Right forelimb (tissue), 1 donor: ENCODE results near the gene CHN1.

Experiments
- DNase-seq: peaks from one replicate; pipeline ENCODE4 v3.0.0-alpha.2; 2018

CHN1 gene

DNA sequence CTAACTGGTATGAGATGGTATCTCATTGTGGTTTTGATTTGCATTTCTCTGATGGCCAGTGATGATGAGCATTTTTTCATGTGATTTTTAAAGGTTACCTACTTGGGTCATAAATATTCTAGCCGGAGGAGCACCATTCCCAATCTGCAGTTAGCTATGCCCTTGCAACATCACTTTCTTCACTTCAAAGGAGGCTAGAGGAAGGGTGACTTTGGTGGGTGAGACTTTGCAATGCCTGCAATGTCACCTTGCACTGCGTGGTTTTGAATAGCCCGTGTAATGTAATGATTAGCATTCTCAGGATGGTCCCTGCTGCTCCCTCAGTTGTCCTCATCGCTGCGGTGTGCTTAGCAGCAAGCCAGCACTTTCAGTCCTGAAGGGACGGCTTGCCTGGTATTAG, 184.8 kb downstream of the CHN1 start:
- no peak for DNase-seq

DNA sequence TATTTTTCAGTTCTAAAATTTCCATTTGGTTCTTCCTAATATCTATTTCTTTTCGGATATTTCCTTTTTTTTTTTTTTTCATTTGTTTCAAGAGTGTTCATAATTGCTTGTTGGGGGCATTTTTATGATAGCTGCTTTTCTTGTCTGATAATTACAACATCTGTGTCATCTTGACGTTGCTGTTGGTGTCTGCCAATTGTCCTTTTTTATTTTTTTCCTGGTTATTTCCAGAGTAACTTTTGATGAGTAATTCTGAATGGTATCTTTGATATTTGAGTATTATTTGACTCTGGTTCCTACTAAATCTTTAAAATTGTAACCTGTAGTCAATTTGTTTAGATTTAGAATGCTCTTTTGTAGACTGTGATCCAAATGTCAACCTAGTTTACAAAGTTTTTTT, 189.7 kb downstream of the CHN1 start:
- DNase-seq = no peak

DNA sequence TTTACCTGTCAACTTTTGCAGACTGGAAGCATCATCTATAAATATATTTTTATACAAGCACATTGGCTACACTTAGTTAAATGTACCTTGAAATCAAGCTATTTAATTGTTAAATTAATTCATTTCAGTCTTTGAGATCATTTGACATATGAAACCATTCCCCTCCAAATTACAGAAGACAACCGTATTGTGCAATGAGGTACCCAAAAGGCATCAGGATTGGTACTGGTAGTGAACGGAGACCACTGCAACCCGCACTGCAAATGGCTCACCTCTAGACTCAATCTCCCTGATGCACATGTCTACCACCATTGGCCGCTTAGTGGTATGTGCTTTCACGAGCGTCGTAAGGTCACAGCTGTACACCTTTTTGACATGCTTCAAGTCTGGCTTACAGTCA, 193.1 kb downstream of the CHN1 start:
- DNase-seq = no peak

DNA sequence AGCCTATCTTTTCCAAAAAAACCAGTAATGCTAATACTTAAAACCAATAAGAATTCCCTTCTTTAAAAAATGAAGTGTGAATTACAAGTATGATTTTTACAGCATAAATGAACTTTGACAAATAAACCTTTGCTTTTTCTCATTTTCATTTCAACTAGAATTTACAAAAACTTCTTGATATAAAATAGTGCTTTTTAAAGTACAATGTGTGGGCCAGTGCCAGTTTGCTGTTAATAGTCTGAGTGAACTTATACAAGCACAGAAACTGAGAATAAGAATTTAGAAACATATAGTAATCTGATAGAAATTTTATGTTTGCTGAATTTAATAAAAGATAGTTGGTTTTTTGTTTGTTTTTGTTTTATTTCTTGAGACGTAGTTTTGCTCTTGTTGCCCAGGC, 197.2 kb downstream of the CHN1 start:
- DNase-seq = no peak

- DNase-seq = no peak
Observed at GRCh38 chr2:174805803-174806202, 199.4 kb downstream of the CHN1 start.

DNA sequence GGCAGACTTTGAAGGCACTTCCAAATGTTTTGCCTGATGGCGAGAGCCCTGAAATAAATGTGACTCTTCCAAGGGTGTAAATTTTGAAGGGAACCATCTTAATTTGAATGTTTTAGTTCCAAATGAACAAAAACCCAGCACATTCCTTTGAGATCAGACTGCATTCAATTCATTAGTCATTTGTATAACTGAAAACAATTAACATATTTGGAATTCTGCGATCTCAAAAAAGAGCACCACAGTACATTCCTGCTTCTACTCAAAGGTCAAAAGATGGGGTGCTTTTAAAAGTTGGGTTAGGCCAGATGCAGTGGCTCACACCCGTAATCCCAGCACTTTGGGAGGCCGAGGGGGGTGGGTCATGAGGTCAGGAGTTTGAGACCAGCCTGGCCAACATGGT, 202.7 kb downstream of the CHN1 start:
- DNase-seq = no peak

GRCh38 chr2:174800436-174801205, 204.6 kb downstream of the CHN1 start:
- no peak for DNase-seq

GRCh38 chr2:174798801-174799200, 206.4 kb downstream of the CHN1 start:
- DNase-seq = no peak

DNA sequence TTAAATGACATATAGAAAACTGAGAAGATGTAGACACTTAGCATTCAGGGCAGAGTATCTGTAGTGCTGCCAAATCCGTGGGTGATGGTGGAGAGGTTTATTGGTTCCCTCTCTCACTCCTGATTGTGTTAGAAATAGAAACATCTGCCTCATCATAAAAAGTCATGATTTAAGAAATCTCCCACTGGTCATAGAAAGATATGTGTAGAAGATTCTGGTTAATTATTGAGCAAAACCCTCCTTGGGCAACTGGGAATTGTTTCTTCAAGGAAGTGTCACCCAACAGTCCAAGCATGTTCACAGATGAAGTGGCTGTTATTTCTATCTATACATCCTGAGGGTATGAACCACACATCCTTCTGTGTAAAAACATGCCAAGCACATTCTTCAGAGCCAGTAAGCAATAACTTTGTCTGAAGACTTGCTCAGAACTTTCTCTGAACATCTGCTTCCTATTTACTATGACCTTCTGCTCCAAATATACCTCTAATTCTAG, 207.4 kb downstream of the CHN1 start:
- DNase-seq = no peak

DNA sequence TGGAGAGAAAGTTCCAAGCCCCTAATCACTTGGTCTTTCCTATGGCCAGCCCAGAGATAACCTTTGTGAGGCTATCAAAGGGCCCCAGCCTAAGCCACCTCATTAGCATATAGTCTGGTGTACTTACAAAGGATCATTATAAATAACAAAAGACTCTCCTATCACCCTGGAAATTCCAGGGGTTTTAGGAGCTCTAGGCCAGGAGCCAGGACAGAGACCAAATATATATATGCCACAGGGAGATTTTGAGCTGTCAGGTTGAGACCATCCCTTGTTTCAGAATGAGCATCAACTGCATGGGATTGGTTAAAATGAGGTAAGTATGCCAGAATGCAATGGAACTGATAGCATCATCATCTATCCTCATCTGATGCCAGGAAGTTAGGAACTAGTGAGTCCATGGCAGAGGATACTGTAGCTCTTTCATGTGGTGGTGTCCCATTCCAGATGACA, 208.8 kb downstream of the CHN1 start:
- DNase-seq = no peak

DNA sequence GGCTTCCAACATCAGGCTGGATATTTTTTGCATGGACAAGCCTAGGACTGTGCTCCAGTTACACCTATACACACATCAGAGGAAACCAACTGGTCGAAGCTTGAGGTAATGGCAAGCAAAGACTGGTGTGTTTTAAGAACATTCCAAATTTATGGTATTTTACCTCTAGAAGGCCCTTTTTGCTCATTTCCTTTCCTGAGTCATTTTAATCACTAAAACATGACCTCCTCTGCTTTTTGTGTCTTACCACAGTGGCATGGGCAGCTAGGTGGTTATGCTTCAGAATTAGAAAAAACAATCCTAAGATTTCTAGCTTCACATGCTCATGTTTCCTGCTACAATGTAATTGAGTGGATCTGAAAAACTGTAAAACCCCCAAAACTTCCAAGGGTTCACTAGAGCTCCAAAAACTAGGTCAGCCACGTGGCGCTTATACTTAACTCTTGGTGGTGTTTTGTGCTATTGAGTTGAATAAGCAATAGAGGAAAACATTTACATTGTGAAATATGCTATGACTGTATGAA, 210.3 kb downstream of the CHN1 start:
- DNase-seq = no peak

DNA sequence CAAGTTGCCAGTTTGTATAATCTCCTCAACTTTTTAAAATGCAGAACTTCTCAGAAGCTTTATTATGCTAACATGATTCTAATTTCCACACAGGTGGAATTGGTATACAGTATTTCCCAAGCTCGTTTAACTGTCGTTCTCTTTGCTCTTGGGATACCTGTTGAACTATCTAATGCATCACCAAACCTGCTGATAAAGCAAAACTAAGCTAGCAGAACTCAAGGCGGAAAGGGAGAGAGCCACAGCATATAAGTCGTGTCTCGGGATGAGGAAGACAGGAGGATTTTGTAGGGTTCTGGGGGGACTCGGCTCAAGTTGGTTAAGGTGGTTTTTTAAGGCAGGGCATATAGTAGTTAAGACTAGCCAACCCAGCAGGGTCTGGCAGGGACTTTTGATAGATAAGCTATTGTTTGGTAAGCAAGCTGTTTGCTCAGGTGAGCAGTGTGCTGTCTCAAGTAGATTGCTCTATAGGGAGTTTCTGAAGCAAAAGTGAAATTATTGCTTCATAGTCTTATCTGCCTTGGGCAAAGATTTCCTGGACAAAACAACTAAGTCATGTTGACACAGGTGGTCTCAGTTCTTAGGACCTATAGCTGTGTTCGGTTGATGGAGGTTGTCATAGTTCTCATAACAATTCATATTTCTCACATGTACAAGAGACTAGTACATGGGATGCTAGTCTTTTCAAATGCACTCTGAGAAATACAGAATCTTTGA, 212.7 kb downstream of the CHN1 start:
- DNase-seq = no peak

- DNase-seq = no peak
Observed at GRCh38 chr2:174791746-174792280, 213.4 kb downstream of the CHN1 start.

- DNase-seq = no peak
Observed at GRCh38 chr2:174791020-174791419, 214.2 kb downstream of the CHN1 start.

- no peak for DNase-seq
Observed at GRCh38 chr2:174789001-174789400, 216.2 kb downstream of the CHN1 start.

DNA sequence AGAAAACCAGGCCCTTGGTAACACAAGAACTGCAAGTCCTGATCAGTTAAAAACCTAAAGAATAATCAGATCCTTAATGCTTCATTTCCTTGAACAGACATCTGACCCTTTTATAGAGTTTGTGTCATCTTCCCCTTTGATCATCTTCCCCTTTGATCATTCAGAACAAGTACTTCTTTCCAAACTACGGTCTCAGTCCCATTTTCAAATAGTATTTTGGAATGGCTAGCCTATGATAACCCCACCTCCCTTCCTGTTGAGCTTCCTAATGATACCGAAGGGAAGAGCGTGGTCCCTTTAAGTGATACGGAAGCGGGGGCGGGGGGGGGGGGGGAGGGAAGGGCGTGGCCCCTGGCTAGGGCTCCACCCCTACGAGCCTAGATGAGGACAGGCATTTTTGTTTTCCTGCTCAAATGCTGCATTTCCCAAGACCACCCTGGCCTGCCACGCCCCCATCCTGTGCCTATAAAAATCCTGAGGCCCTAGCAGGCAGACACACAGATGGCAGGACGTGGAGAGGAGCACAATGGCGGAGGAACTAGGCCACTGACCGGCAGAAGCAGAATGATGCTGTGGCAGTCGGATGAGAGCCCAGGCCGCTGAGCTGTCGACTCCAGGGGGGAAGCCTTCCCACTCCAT, 216.8 kb downstream of the CHN1 start:
- DNase-seq = no peak

DNA sequence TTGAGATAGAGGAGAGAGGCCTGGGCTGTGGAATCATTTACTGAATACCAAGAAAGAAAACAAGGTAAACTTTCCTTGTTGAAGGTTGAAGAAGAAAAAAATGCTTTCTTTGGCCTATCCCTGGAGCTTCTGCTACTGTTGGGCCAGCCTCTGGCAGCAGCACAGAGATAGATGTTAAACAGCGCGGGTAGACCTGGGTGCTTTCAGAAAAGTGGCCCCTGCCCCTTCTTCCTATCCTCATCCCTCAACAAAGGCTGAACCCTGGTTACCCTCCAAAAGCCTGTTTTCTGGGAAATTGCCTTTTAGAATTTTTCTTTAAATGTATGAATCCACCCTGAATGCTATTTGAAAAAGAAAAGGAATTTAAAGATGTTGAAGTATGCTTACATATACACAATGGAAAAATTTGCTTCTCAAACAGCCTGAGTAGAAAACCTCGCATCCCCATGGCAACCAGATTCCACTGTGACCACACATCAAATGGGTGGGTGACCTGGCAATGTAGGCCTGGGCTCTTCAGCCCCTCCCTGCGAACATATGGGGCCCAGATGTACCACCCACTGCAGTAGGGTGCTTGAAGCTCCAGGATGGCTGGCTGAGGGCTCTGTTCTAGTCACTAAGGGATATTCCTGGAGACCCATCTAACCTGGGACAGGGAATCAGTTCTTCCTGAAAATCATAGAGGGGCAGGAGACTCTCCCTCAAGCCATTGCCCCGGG, 217.5 kb downstream of the CHN1 start:
- DNase-seq = peak; percentile 82

DNA sequence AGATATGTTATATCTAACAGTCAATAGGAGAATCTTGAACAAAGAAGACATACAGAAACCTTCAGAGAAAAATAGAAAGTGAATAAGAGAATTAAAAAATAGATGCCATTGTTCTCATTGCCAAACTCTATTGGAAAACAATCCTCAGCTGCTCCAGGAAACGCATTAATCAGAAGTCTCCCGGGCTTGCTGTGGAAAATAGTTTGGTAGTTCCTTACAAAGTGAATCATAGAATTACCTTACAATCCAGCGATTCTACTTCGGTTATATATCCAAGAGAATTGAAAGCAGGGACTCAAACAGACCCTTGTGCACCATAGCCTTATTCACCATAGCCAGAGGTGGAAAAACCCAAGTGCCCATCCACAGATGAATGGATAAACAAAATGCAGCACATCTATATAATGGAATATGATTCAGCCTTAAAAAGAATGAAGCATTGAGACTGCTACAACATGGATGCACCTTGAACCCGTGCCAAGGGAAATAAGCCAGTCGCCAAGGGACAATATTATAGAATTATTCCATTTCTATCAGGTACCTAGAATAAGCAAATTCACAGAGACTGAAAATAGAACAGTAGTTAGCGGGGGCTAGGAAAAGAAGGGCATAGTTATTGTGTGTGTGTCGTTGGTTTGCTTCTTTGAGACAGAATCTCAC, 219.0 kb downstream of the CHN1 start:
- no peak for DNase-seq

DNA sequence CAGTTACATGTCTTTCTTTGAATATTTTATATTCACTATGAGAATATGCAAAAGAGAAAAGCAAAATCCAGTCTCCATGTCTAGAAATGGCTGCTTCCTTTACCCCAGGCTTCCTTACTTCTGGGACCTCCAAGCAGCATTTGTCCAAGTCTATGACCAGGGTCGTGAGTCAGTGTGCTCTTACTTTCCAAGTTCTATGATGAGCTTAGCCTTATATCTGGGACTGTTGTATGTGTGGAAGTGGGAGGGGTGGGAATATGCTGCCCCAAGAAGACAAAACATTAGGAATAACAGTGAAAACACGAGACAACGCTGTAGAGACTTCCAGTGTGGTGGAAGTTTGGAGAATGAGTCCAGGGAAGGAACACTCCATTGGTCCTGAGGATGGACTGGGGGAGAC, 219.7 kb downstream of the CHN1 start:
- no peak for DNase-seq

DNA sequence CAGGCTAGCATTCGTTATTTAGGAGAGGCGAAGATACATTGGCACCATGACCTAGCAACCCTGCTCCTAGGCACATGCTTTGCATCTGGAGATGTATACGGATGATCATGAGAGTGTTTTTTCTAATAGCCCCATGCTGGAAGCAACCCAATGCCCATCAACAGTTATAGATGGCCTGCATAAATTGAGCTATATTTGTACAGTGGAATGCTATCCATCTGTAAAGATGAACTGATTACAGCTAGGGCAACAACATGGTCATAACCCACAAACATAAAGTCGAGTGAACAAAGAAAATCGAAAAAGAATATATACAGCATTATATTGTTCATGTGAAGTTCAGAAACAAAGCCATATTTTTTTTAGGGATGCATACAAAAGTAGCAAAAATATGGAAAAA, 220.3 kb downstream of the CHN1 start:
- no peak for DNase-seq

- no peak for DNase-seq
Observed at GRCh38 chr2:174784316-174784715, 220.9 kb downstream of the CHN1 start.

DNA sequence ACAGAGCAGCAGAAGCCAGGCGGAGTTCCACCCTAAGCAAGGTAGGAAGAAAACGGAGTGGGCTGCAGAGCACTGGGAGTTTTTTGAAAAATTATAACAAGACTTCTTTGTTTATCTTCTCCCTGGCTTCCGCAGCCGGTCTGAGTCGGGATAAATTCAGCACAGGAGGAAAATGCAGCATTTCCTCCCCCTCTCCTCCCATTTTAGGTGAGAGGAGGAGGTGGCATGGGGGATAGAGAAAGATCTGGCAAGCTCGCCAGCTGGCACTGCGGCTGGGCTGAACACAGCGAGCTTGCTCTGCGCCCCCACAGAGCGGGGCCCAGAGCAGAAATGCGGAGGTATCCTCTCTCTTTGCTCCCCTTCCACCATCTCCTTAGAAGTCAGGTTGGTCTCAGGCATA, 223.2 kb downstream of the CHN1 start:
- DNase-seq = no peak
